G401 (cell line): ENCODE measurements around the gene PRSS56. TPM values are rescaled to one million over a fixed set of nuclear protein-coding genes. Genes with fewer than 3 reads are reported as not detected.

ENCODE experiments used
- DNase-seq: peaks from one replicate; pipeline ENCODE4 v3.0.0-alpha.2; 2015; ENCODE audit warnings: low spot score
- in situ Hi-C: cut with HindIII; loops from 2 replicates; pipeline ENCODE4 v1.10.0; 2016; ENCODE audit warnings: low sequenced_read_pairs, mixed read lengths
- total RNA-seq: library from RNA; depleted of rRNA; stranded (reverse); fragments of >200 nt; shearing (Covaris generic); gene quantifications from 2 replicates; pipeline ENCODE4 v1.2.3, GENCODE V29; 2014; rRNA removed

PRSS56 gene
- total RNA-seq, result not detected in 2 replicates

- DNase-seq, result no peak
- in situ Hi-C loops, result no loop called here
Observed at GRCh38 chr2:232519581-232520438, at the start of gene PRSS56. Gene PRSS56, plus strand, starts transcription at chr2:232520388. Its CDS starts 211 bp downstream, at chr2:232520599.

GRCh38 chr2:232473467-232473890, 46.7 kb upstream of the PRSS56 start:
- in situ Hi-C loops, result no loop called here

GRCh38 chr2:232476045-232476444, 44.1 kb upstream of the PRSS56 start:
- in situ Hi-C loops, result no loop called here
- no peak for DNase-seq

More at GRCh38 chr2:232473467-232473890, 46.7 kb upstream of the PRSS56 start:
- DNase-seq, result no peak

GRCh38 chr2:232476791-232477190, 43.4 kb upstream of the PRSS56 start:
- in situ Hi-C loops, result no loop called here
- DNase-seq, result no peak

- DNase-seq, result no peak
Observed at GRCh38 chr2:232477751-232478510, 42.3 kb upstream of the PRSS56 start.

GRCh38 chr2:232478571-232479340, 41.4 kb upstream of the PRSS56 start:
- in situ Hi-C loops, result no loop called here
- DNase-seq, result no peak

More at GRCh38 chr2:232477751-232478510, 42.3 kb upstream of the PRSS56 start:
- in situ Hi-C loops, result no loop called here

GRCh38 chr2:232479341-232480200, 40.6 kb upstream of the PRSS56 start:
- in situ Hi-C loops, result no loop called here
- no peak for DNase-seq

GRCh38 chr2:232480201-232481190, 39.7 kb upstream of the PRSS56 start:
- in situ Hi-C loops, result no loop called here
- no peak for DNase-seq

GRCh38 chr2:232481322-232482140, 38.7 kb upstream of the PRSS56 start:
- DNase-seq, result no peak
- in situ Hi-C loops, result no loop called here

GRCh38 chr2:232482301-232483238, 37.6 kb upstream of the PRSS56 start:
- no peak for DNase-seq
- in situ Hi-C loops, result no loop called here

GRCh38 chr2:232483311-232483922, 36.8 kb upstream of the PRSS56 start:
- no peak for DNase-seq
- in situ Hi-C loops, result no loop called here

- in situ Hi-C loops, result no loop called here
- no peak for DNase-seq
Observed at GRCh38 chr2:232483923-232484627, 36.1 kb upstream of the PRSS56 start.

GRCh38 chr2:232484628-232485347, 35.4 kb upstream of the PRSS56 start:
- DNase-seq, result no peak
- in situ Hi-C loops, result no loop called here

GRCh38 chr2:232485348-232485756, 34.8 kb upstream of the PRSS56 start:
- in situ Hi-C loops, result no loop called here

More at GRCh38 chr2:232485348-232485756, 34.8 kb upstream of the PRSS56 start:
- no peak for DNase-seq
